Activated effector memory CD4-positive, alpha-beta T cell treated with Interleukin-2 at 50 U/mL for 16 hours (primary cell): Measurements from ENCODE around the gene JAKMIP2.

Experiments used
- DNase-seq: peaks from one replicate; pipeline ENCODE4 v3.0.0-alpha.2; 2020

Gene JAKMIP2

GRCh38 chr5:147786142-147786541 lies 3.6 kb upstream of the JAKMIP2 start:
- DNase-seq = no peak

- no peak for DNase-seq
Observed at GRCh38 chr5:147784146-147784987, 1.8 kb upstream of the JAKMIP2 start.

DNA sequence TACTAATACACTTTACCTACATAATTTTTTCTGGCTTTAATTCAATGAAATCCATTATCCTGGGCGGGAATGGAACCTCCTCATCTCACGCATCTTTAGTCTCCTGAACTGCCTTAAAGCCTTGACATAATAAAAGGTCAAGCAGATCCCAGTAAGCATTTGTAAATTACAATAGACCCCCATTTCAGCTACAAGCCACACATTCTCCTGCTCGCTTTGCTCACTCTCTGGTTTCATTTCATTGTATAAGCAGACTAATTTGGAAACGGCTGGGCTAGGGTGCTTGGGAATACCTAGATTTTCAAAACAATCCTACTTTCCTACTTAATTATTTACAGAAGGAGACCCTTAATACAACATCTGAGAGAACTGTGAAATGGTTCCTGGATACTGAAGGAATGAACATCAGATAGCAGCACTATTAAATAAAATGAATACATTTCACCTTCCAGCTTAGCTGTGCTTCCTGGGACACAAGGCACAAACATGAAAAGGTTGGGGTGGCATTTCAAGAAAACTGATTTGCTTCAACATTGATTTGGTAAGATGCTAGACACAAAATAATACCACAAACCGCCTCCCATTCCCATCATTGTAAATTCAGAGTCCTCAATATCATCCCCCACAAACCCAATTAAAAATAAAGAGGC lies 1.5 kb downstream of the JAKMIP2 start:
- DNase-seq = no peak

DNA sequence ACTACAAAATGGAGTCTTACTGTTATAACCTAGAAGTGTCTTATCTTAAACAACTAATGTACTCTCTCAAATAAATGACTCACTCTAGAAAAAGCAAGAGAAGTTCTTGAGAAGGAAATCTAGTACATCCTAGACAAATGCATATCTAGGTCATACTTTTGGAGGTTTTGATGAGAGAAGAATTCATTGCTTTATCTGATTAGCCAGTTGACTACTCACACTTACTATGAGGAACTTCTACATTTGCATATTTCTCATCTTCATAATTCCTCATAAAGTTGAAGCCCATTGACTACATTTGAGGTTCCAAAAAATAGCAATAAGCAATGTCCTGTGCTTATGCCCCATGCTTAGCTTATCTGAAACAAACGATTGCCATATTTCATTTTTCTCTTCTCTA lies 2.8 kb downstream of the JAKMIP2 start:
- no peak for DNase-seq

DNA sequence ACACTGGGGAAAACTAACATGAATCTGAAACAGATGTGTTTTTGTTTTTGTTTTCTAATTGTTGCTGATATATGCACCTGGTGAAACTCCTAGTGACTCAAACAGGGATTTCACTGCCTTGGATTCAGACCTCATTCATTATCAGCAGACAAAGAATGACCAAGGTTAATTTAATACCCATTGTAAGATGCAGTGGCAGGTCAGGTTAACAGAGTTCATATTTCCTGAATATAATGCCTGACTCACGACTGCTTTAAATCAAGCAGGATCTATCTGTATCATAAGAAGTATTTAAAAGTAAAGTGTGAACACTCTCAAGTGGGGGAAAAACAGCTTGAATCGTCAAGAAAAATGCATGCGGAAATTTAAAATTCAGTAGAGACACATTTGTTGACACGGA lies 5.5 kb downstream of the JAKMIP2 start:
- DNase-seq = no peak

DNA sequence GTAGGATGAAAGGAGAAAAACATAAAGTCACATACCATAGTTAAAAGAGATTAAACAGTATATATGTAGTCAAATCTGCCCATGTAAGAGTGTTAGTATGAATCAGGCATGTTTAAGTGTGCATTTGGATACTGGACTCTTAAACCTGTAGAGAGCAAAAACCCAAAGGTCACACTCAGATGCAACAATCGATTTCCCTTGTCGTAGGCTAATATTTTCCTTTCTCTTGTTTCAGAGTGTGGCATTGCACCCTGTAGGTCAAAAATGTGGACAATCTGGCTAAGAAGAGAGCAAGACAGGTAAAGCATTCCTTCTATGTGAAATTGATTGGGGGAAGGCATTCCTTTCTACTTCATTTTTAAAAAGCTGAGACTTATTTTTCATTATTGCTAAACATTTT lies 8.9 kb downstream of the JAKMIP2 start:
- DNase-seq = no peak

DNA sequence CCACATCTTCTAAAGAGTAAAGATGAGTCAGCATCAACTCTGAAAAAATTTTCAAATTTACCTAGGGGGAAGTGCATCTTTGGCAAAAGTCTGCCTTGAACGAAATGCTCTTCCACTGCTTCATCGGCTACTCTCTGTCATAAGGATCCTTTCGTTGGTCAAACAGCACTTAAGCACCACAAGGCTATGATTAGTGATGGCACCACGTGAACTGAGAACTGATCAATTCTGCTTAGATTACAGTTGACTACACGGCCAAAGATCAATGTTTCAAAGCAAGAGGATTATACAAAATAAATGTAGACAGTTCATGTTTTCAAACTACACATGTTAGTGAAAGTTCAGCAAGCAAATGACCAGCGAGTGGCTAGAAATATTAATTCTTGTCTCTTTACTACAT lies 9.4 kb downstream of the JAKMIP2 start:
- no peak for DNase-seq

GRCh38 chr5:147767048-147767447 lies 15.5 kb downstream of the JAKMIP2 start:
- DNase-seq = no peak

- DNase-seq = no peak
Observed at GRCh38 chr5:147763791-147764525, 18.6 kb downstream of the JAKMIP2 start.

DNA sequence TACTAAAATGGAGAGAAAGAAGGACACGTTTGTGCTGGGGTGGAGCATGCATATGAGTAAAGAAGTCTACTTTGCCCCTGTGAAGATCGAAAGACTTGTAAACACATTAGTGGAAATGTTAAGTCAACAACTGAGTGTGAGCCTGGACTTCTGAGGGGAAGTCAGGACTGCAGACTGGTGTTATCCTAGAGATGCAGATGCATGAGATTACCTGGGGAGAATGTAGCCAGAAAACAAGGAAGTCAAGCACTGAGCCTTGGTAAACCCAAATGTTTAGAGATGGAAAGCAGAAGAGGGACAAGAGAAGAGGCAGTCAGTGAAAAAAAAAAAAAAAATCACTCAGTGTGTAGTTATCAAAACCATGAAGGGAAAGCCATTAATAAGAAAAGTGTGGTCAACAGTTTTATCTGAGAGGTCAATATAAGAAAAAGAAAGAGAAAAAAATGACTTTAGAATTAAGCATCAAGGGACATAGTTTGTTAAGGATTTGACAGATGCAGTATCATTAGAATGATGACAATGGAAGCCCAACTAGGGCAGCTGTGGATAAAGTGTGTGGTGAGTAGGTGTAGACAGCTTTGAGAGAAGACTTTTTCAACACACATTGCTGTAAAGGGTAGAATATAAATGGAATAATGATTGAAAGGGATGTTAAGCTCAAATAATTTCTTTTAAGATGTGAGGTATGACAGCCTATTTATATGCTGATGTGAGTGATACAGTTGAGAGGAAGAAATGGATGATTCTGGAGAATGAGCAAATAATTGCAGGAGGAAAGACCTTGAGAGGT lies 22.2 kb downstream of the JAKMIP2 start:
- DNase-seq = no peak

GRCh38 chr5:147759441-147759840 lies 23.1 kb downstream of the JAKMIP2 start:
- DNase-seq = no peak

GRCh38 chr5:147756566-147756965 lies 26.0 kb downstream of the JAKMIP2 start:
- no peak for DNase-seq

- DNase-seq = no peak
Observed at GRCh38 chr5:147754372-147755122, 28.0 kb downstream of the JAKMIP2 start.

DNA sequence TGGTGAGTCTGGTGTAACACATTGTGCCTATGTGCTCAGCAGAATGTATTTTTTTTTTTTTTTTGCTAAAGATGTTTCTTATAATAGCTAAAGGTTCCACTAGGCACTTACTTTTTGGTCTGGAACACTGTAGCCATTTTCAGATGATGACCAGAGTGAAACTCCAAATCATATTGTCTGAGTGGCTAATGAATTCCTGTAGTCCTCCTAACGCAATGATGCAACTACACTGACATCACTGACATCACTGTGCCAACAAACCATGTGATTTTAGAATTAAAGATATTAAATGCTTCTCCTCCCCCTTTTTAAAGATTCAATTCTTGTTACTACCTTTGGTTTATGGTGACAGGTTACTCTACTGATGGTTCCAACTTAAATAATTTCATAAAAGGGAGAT lies 28.8 kb downstream of the JAKMIP2 start:
- DNase-seq = no peak

DNA sequence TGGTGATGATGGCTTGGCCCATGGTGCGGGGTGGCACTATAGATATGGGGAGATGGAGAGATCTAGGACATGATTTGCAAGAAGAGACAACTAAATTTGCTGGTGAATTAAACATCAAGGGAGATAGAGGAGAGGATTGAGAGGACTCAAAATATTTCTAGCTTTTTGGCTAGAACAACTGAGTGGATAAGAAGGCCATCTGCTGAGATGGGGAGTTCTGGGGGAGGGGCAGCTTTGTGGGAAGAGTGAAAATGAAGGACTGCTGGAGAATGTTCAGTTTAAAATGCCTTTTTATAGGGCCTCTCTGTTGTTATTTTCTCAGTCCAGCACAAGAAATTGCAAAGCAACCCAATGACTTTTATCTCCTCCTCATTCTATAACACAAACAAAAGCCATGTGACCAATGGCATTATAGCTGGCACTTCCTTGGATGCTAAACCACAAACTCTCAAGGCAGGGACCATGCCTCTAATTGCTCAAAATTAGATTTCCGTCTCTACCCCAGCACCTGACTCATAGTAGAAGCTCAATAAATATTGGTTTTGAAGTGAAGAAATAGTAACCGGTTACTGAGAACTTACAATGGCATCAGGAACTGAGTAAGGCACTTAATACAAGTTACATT lies 29.8 kb downstream of the JAKMIP2 start:
- DNase-seq = no peak

DNA sequence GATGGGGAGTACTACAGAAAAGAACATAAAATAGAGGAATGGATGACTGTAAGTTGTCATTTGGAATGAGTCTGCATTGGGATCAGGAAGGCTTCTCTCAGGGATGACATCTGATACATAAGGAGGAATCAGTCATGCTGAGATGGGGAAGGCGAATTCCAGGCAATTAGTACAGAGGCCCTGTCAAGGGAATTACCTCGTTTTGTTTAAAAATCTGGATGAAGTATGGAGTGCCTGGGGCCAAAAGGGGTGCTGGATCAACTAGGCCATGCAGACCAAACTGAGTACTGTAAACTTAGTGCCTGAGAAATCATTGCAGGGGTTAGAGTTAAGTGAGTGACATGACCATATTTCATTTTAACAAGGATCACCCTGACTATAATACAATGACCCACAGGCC lies 30.5 kb downstream of the JAKMIP2 start:
- DNase-seq = no peak

DNA sequence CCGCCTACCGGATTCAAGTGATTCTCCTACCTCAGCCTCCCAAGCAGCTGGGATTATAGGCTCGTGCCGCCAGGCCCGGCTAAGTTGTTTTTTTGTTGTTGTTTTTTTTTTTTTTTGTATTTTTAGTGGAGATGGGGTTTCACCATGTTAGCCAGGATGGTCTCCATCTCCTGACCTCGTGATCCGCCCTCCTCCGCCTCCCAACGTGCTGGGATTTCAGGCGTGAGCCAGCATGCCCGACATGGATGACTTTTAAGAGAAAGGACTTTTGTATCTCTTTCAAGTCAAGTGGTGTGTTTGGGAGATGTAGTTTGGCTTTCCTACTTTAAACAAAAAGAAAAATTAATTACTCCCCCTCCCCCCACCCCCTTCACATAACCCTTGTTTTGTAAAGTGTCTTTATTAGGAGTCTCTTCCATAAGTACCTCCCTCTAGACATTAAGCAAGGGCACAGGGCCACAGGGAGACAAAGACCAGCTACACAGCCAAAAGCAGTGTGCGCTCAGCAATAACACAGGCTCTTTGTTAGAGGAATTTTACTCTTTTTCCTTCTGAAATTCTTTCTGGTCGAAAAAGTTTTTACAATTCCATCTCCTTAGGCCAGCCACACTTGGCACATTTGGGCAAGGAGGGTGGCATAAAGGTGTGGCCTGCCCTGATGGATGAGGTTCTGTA lies 31.2 kb downstream of the JAKMIP2 start:
- no peak for DNase-seq

- DNase-seq = no peak
Observed at GRCh38 chr5:147750065-147750464, 32.5 kb downstream of the JAKMIP2 start.

GRCh38 chr5:147748590-147748989 lies 33.9 kb downstream of the JAKMIP2 start:
- DNase-seq = no peak

DNA sequence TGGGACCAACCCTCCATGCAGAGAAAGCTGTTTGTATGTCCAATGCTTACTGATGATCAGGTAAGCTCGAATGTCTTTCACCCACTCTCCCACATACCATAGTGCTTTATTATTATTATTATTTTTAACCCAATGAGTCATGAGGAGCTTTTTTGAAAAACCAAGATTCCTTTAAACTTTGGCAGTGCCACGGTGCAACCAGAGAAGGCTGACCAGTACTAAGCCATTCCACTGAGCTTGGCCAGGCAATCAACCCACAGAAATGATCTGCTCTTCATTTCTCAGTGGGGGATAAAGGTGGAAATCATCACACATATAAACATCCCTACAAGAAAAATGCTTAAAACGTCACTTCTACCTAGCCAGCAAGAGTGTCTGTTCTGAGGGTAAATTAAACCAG lies 35.5 kb downstream of the JAKMIP2 start:
- no peak for DNase-seq

DNA sequence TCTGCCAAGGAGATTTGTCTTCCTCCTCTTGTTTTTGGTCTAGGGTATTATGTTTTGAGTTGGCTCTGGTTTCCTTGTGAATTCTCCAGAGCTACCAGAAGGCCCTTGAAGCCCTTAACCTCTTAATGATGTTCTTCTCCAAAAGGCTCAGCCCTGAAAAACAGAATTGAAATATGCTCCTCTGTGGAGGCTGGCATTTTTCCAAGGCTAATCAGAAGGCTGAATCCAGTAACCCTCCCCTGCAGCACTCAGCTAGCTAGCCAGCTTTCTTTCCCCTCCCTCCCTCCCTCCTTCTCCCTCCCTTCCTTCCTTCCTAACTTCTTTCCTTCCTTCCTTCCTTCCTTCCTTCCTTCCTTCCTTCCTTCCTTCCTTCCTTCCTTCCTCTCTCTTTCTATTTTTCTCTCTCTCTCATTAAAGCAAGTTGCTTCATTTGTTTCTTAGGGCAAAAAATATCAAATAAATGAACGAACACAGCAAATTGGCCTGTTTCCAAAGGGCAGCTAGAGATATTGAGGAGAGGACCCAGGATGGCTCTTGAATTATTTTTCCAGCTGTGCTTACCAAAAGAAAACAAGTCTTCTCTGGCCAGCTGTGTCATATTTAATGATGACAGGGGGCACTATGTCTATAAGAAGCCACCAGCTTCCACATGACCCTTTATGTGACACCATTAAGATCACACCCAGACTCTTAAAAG lies 38.7 kb downstream of the JAKMIP2 start:
- no peak for DNase-seq
